ENCODE data around the gene PGM2.

Gene PGM2

DNA sequence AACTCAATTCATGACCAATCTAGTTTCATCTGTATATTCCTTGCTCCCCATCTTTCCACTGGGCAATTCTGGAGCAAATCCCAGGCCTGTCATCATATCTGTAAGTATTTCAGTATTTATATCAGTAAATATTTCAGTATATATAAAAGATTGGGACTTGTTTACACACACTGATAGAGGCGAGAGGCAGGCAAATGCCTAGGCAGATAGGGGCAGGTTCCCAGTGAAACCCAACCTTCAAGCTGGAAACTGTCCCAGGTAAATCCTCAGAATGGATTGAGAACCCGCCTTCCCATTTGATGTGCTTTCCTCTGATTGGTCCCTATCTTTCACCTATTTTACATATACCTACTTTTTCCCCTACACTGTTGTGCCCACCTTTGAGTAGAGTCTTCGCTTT lies 40.6 kb downstream of the PGM2 start:
- DNase-seq, result no peak

DNA sequence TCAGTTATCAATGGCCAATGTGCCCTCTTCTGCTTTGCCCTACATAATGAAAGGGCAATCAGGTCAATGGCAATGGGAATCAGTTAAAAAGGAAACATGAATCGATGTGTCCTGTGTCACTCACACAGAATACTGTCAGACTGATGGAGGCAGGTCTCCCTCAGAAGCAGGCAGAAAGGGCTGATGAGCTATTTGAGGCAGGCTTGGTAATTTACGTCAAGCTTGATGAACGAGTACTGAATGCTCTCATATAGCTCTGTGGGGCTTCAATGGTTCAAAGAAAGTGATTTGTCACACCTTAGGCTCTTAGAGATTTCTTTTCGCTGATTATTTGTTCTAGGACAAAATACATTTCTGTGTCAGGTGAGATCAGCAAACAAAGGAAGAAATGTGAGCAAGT lies 41.8 kb downstream of the PGM2 start:
- no peak for DNase-seq

DNA sequence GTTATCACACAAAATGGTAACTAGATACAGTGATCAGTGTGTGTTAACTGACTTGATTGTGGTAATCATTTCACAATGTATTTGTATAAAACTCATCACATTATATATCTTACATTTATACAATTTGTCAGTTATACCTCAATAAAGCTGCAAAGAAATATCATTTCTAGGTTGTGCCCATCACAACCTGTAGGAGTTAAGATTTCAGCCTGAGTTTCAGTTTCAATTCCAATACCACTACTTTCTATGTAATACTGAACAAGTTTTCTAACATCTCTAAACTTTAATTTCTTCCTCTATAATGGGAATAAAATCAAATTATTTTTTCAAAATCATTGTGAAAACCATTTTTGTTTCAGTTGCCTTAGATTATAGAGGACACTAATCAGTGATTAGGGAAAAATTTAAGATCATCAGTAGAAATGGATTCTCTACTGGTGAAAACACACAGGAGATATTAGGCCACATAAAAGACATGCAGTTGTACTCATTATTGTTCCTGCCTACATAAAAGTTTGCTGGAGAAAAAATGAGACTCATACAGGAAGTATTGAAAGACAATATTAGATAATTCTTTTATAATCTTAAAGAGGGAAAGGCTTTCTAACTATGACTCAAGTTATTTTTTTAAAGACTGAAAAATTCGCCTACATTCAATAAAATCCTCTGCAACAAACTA lies 46.0 kb downstream of the PGM2 start:
- DNase-seq, result no peak

DNA sequence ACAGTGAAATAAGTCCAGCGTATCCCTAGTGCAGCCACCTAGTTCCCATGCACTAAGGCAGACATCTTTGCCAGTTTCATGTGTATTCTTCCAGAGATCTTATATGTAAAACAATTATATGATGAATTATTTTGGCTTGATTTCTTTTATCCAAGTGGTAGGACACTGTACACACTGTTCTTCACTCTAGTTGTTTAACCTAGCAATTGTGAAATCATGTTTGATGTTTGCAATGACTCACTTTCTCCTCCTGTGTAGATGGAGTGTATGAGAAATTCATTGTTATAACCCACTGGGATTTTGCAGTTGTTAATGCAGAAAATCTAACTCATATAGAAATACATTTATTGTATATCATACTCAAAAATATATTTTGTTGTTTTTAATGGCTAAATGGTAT lies 46.9 kb downstream of the PGM2 start:
- DNase-seq, result no peak

DNA sequence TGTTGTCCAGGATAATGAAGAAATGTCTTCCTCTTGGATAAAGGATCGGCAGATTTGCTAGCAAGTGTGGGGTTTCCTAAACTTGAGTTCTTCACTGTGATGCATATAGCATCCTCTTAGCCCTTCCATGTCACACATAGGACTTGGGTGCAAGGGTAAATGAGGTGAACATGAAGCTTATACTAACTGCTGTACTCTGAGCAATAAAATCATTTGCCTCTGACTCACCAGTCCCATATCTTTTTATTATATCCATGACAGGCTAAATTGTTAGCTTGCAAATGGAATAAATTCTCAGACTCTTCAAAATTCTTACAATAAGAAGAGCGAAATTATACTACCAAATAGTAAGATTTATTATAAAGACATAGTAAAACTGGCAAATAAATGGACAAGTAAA lies 49.7 kb downstream of the PGM2 start:
- no peak for DNase-seq

DNA sequence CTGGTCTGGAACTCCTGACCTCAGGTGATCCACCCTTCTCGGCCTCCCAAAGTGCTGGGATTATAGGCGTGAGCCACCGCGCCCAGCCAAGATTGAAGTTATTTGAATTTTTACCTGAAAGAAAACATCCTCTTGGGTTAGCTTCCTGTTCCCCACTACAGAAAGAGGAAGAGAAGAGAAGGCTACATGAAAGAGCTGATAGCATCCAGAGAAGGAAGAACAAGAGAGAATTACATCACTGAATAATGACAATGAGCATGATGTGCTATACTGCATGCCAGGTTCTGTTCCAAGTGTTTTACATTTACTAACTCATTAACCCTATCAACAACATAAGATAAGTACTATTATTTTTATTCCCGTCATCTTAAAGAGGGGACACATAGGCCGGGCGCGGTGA lies 52.9 kb downstream of the PGM2 start:
- no peak for DNase-seq

DNA sequence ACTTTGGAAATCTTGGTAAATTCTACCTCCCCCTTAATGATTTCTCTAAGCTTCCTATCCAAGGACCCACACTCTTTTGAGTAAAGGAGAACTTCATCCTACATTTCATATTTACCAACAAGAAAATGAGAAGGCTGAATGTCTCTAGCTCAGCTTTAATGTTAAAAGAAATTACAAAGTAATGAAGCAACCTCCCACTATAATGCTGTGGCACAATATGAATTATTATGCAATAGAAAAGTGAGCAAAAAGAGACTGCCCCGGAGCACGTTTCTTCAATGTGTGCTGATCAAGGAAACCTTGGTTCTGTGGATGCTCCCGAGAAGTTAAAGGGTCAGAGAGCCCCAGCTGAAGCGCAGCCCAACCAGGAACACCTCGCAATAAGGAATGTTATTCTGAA lies 55.3 kb downstream of the PGM2 start:
- DNase-seq, result no peak

DNA sequence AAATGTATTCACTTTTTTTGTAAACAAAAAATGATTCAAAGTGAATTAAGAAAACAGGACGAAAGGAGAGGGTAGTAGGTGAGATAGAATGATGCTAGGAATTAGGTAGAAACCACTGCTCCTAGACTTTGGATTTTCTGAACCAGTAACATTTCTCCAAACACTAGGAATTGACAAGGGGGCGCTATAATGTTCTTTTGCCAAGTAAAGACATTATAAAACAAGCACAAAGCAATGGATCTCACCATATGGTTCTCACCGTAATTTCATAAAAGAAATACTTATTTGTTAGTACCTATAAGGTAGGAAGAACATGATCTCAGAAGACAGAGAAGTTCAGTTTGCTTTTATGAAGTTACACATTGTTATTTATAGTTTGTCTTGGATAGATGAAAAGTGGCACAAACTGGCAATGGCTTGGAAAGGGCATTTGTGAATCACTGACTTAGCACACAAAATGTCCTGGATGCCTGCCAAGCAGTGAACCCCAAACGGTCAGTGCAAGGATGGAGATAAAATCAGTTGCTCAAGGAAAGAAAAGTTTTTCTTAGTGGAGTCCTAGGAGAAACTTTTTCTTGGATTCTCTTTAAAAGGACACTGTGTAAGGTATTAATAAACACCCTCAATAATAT lies 56.3 kb downstream of the PGM2 start:
- DNase-seq, result no peak

DNA sequence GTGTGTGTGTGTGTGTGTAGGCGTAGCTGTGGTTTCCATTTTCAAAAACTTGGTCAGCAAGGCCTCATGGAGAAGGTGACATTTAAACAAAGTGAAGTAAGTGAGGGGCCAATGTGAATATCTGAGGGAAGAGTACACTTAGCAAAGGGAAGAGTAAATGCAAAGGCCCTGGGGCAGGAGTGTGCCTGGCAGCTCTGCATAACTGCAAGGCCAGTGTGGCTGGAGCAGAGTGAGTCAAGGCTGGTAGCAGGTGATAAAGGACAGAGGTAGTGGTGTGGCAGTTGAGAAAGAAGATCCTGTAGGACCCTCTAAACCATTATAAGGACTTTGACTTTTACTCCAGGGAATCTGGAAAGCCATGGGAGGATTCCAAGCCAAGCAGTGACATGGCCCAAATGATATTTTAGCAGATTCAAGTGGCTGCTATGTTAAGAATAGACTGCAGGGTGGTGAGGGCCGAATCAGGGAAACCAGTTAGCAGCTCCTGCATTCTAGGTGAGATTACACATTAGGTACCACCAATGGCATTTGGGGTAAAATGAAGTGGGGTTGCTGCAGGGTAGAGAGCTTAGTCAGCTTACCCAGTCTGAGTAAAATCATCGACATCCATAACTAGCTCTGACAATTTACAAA lies 58.5 kb downstream of the PGM2 start:
- DNase-seq, result no peak

DNA sequence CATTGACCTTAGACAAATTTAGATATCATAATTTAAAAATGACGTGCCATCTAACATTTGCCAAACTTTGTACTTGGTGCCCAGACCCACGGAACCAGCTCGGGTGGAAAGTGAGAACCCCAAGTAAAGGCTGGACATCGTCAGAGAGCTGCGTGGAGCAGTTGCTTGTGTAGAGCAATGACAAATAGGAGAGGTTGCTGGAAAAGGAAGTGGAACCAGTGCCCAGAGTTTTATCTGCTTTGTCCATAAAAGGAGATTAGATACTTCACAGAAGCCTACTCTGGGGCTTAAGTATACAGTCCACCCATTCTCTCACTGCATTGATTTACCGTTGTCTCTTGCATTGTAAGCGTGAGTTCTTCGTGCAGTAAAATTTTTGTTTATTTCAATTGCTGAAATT lies 59.0 kb downstream of the PGM2 start:
- DNase-seq, result no peak

DNA sequence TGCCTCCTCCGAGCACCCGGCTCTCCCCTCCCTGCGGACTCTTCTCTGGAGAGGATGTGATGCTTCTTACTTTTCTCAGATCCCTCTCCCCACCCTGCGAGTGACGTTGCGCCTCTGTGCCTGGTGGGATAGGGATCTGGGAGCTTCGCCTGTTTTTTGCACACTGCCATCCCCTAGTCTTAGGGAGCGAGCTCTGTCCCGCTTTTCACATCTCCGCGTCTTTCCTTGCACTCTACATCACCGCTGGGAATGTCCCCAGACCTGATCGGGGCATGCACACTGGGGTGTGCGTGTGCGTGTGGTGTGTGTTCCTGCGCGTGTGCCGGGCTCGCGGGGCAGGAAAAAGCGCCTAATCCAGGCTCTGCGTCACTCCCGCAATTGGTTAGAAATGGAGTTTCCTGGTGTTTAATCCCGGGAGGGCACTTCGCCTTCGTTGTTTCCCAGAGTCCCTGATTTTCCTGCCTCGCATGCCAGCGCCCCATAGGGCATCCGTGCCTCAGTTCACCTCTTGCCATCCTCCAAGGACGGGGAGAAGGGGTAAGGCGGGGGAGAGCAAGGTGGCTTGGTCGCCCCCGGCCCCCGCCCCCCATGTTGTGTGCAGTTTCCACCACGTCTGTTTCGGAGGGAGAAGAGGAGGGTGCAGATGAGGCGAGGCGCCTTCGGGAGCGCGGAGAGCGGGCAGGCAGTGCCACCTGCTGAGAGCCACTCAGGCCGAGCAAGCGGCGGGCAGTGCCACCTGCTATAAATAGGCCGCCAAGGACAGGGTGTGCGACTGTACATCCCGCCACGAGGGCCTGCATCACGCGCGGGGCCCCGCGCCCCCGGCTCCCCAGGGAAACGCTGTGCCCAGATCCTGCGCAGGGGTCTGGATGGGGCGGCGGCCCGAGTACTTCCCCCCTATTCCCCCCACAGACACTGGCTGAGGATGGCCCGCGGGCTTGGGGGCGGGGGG lies 63.6 kb downstream of the PGM2 start:
- no peak for DNase-seq

DNA sequence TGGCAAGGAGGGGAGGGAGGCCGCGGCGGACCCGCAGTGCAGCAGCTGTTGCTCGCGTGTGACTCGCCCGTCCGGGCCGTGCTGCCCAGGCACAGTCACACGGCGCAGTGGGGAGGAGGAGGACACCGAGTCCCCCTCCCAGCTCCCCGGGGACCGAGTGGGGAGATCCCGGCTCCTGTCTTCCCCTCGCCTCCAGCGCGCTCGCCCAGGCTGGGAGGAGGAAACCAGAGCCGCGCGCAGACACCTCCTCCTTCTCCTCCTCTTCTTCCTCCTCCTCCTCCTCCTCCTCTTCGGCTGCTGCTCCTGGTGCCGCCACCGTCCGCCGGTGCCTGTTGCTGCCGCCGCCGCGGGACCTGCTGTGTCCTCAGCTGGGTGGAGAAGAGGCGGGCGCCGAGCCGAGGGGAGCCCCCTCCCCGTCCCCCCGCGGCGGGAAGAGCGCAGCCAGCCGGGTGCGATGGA lies 64.3 kb downstream of the PGM2 start, which contains the start of gene TBC1D1:
Gene TBC1D1 (plus strand): TSS at position 284 of the 459 bp plus-strand sequence. CDS start 11,012 bp downstream, outside the sequence.
- no peak for DNase-seq

DNA sequence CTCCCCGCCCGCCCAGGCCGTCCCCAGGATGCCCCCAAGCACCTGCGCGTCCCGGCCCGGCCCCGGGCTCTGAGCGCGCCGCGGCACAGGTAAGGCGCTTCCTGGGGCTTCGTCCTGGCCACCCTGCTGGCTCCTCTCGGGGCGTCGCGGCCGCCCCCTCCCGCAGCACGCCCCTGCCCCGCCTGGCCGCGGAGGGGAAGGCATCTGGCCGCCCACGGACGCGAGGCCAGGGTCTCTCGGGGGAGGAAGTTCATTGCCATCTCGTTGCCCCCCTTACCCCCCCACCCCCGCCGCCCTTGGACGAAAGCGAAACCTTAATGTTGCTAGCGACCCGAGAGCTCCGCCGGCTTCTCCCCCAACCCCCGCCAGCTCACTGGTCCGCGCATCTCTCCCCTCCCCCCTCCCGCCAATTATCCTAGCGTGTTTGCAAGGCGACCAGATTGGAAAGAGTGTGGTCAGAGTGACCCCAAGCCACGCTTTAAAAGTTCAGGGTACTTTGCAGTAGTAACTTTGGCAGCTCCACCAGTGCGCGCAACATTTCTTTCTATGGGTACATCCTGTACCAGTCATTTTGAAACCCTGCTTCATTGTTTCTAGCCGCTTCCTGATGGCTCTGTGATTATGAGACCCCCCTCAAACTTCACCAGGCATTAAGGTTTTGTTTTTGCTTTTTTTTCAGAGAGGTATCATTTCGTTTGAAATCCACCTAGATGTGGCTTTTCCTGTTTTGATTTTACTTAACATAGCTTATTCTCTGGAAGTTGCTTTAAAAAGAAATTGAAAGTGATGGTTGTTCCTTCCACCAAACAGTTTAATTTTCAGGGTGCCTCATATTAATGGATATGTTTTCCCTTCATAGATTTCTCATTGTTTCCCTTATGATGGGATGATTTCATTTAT lies 65.0 kb downstream of the PGM2 start:
- peak; percentile 2 for DNase-seq

DNA sequence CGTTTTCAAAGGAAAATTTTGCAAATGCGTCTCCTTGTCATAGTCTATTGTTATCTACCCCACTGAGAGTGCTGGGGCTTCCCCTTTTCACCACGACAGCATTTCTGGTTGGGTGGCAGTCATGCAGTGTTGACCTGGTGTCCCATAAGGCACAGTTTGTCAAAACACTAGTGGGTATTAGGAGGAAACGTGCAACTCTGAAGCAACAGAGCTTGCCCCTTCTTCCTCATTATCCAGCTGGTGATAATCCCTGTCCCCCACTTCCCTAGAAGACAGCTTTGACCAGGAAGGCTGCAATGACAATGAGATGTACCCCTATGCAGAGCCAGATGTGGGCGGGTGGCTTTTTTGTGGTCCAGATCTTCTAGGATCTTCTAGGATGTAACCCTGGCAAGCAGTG lies 66.2 kb downstream of the PGM2 start:
- DNase-seq, result no peak

DNA sequence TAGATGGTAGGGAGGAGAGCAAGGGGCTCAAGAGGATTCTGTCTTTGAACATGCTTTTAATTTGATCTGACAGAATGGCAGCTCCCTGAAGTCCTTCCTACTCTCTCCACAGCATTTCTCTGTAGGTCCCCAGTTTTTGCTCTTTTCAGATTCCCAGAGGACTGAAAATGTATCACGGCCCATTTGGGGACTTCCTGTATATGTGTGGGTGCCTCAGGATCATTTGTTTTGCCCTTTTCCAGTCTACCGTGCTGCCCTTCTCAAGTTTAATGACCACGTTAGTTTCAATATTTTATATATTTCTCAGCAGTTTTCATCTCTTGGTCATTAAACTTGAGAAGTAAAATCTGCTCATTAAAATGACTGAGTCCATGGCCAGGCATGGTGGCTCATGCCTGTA lies 66.7 kb downstream of the PGM2 start:
- DNase-seq, result no peak

DNA sequence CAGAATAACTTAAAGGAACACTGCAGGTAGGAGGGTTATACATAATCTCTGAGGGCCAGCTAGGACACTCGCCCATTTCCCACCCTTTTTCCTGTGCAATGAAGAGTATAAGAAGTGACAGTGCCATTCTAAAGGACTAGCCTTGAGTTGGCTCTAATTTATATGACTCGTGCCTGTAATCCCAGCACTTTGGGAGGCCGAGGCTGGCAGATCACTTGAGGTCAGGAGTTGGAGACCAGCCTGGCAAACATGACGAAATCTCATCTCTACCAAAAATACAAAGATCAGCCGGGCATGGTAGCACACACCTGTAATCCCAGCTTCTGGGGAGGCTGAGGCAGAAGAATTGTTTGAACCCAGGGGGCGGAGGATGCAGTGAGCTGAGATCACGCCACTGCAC lies 68.8 kb downstream of the PGM2 start:
- DNase-seq, result no peak

DNA sequence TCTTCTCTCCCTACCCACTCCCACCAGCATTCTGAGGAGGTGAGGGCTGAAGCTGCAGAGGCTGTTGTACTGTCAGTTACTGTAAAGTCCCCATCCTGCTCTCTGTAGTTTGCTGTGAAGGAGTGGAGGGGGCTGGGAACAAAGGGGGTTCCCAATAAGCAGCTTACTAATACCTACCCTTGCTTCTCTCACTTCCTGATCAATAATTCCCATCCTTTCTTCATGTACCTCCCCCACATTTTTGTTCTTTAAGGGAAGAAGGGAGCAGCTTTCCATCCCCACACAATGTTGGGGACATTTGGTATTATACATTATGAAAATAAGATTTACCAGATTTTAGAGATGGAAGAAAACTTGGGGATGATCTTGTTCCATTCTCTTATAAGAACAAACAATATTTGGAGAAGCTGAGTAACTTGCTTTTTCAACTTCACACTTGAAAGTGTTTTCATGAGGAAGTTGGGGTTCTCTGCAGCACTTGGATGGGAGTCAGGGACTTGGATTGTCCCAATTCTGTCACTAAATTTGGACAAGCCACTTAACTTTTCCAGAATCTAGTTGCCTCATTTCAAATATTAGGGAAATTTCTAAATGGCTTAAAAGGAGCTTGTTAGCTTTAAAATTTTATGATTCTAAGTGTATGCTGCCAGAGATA lies 69.8 kb downstream of the PGM2 start:
- no peak for DNase-seq

DNA sequence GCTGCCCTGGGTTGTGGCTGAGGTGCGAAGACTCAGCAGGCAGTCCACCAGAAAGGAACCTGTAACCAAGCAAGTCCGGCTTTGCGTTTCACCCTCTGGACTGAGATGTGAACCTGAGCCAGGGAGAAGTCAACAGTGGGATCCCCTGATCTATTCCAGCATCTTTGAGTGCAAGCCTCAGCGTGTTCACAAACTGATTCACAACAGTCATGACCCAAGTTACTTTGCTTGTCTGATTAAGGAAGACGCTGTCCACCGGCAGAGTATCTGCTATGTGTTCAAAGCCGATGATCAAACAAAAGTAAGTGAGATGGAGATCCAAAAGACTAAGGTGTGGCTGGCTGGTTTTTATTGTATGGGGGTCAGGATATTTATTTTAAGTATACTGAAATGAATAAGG lies 75.7 kb downstream of the PGM2 start:
- DNase-seq, result no peak

DNA sequence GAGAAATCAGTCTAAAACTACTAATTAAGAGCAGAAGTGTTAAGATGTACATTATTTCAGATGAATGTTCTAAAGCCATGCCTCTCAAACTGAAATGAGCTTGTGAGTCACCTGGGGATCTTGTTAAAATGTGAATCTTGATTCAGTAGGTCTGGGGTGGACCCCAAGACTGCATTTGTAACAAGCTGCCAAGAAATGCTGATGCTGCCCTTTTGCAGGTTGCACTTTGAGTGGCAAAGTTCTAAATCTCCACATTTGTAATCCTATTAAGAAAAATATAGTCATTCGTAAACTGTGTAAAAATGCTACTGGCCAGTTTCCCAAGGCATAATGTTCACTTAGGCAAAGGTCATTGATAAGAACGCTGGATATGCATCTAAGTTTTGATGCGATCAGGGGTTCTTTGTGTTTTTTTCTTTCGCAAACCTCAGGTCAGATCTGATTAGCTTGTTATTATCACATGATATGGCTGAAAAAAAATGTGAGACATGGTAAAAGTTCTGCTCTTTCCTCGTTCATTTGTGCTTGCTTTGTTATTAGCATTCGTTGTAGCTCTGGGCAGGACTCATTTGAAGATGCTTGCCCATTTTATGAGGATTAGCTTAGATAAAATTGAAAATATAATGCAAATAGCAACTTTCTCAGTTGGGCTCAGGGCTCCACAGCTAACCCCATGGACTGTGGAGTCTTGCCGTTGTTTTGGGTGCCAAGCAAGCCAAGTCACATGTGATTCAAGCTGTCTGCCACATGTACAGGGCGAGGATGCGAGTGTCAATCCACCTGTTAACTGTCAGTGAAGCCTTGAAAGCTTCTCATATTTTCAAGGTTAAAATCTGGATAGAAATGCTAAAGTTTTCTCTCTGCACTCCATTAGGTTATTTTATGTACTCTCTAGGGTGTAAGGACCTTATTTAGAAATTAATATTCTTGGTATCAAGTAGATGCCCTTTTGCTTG lies 76.5 kb downstream of the PGM2 start:
- DNase-seq, result no peak

DNA sequence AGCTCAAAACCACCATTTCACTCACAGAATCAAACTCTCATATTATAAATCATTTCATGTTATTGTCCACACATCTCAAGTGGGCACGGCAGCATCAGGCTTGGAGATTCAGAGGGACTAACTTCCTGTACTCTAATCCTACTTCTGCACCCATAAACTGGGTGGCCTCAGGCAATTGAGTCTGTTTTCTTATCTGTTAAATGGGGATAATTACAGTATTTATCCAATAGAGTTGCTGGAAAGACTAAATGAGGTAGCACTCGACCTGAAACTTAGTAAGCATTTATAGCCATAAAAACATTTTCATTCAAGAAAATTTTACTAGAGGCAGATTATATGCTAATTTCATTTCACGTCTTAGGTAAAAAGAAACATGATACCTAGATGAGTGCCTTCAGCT lies 77.4 kb downstream of the PGM2 start:
- peak; percentile 9 for DNase-seq

All from NCI-H1436 treated with DMSO at 0.1 percent for 48 hours (cell line).